ENCODE results near the gene FAM240A.
"Not testable (repeated sequence)": the region's sequence is repeated elsewhere in the genome, so short reads cannot be mapped to it uniquely, and the experiment has no call there.

Gene FAM240A

DNA sequence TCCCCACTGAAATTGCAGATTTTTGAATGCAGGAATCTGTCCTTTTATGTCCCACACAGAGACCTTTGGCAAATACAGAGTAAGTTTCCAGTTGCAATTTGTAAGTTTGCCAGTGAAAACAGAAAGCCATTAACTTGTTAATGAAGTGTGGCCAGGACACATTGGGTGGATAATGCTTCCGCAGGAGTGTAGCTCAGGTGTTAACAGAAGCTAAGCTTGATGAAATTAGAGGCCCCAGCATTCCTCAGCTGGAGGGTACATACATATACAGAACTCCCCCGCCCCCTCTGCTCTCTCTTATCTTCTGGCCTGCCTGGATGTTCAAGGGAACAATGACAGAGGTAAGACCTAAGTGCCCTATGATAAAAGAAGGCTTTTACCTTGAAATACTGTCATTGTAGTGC lies 38.1 kb upstream of the FAM240A start:
- TF ChIP-seq, protein P1, sequence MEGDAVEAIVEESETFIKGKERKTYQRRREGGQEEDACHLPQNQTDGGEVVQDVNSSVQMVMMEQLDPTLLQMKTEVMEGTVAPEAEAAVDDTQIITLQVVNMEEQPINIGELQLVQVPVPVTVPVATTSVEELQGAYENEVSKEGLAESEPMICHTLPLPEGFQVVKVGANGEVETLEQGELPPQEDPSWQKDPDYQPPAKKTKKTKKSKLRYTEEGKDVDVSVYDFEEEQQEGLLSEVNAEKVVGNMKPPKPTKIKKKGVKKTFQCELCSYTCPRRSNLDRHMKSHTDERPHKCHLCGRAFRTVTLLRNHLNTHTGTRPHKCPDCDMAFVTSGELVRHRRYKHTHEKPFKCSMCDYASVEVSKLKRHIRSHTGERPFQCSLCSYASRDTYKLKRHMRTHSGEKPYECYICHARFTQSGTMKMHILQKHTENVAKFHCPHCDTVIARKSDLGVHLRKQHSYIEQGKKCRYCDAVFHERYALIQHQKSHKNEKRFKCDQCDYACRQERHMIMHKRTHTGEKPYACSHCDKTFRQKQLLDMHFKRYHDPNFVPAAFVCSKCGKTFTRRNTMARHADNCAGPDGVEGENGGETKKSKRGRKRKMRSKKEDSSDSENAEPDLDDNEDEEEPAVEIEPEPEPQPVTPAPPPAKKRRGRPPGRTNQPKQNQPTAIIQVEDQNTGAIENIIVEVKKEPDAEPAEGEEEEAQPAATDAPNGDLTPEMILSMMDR (IDR thresholded peaks at IDR 0.05; ENCODE audit: insufficient read depth, missing control alignments) = no peak
- no peak for FAIRE-seq
- DNase-seq (ENCODE audit: insufficient read length, low spot score) = no peak

DNA sequence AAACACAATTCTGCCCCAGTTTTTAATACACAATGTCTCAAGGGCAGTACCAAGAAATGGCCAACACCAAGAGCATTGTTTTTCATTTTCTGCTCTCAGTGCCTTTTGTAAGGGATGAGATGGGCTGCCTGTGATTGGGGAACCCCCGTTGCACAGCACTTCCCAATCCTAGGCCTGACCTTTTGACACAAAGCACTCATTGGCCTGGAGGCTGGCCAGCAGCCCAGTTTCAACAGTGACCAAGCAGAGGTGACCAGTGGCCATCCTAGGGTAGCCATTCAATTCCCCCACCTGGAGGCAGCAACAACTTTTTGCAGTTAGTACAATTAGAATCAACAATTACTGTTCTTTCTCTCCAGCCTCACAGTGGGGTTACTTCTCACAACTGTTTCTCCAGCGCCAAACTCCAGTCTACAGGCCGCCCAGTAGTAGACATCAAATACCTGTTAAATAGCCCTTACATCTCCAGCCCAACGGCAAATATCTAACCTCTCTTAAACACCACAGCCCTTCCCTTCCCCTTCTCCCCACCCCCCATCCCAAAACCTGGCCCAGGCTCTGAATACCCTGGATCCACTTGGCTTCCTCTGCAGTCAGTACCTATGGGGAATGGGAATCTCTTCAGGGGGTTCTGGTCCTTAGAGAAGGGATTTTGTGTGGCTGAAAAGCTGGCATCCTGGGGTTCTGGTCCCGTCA lies 37.3 kb upstream of the FAM240A start:
- no peak for DNase-seq (ENCODE audit: insufficient read length, low spot score)

DNA sequence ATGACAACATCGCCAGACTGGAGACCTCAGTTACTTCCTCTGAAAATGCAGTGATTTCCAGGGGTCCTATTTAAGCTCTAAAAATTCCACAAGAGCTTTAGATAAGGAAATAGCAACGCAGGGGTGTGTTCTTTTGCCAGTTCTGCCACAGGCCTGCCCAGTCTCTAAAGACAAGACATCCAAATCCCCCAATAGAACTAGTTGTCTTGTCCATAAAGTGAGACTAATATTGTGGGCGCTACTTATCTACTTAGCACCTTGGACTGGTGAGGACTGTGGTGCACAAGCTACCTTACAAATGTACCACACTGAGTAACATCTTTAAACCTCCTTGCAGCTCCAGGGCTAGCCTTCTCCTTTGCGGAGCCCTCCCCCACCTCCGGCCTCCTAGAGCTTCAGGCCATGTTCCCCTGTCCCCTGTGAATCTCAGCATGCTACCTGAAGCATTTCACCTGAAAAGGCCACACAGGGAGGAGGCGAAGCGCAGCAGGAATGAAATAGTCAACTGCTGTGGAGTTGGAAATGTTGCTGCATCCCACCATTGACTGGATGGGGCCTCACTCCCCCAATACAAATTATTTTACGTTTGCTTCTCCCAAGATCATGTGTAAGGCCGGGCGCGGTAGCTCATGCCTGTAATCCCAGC lies 36.6 kb upstream of the FAM240A start:
- TF ChIP-seq, protein P1 (IDR thresholded peaks at IDR 0.05; ENCODE audit: insufficient read depth, missing control alignments) = no peak
- FAIRE-seq = no peak
- DNase-seq (ENCODE audit: insufficient read length, low spot score) = no peak

More for the DNA sequence above, 37.3 kb upstream of the FAM240A start:
- no peak for FAIRE-seq
- TF ChIP-seq, protein P1 (IDR thresholded peaks at IDR 0.05; ENCODE audit: insufficient read depth, missing control alignments) = no peak

DNA sequence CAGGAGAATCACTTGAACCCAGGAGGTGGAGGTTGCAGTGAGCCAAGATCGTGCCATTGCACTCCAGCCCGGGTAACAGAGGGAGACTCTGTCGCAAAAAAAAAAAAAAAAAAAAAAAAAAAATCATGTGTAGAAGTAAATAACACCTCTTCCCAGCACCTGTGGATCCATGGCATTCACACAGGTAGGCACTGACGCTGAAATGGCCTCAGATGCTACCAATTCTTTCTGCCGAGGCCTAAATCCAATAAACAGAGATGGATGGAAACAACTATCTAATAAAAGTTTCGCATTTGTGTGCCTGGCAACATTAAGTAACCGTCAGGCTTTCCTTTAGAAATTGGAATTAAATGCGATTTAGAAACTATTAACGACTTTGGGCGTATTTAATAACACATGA lies 35.9 kb upstream of the FAM240A start:
- TF ChIP-seq, protein P1 (IDR thresholded peaks at IDR 0.05; ENCODE audit: insufficient read depth, missing control alignments) = no peak
- no peak for DNase-seq (ENCODE audit: insufficient read length, low spot score)
- no peak for FAIRE-seq

DNA sequence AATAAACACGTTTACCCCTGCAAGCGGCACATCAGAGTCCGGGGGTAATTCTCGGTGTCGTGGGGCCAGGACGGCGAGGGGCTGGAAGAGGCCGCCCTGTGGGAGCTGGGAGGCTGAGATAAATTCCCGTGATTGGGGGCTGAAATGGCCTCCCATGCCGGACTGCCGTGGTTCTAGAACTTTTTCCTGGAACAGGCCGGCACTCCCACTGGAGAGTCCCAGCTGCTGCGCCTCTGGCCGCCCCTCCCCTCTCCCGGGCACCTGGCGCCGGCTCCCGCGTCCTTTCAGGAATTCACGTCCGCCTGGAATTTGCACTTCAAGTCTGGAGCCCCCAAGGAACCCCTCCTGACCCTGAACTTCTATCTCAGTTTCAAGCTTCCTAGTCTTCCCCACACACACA lies 35.4 kb upstream of the FAM240A start:
- TF ChIP-seq, protein P1 (IDR thresholded peaks at IDR 0.05; ENCODE audit: insufficient read depth, missing control alignments) = no peak
- no peak for DNase-seq (ENCODE audit: insufficient read length, low spot score)
- no peak for FAIRE-seq

DNA sequence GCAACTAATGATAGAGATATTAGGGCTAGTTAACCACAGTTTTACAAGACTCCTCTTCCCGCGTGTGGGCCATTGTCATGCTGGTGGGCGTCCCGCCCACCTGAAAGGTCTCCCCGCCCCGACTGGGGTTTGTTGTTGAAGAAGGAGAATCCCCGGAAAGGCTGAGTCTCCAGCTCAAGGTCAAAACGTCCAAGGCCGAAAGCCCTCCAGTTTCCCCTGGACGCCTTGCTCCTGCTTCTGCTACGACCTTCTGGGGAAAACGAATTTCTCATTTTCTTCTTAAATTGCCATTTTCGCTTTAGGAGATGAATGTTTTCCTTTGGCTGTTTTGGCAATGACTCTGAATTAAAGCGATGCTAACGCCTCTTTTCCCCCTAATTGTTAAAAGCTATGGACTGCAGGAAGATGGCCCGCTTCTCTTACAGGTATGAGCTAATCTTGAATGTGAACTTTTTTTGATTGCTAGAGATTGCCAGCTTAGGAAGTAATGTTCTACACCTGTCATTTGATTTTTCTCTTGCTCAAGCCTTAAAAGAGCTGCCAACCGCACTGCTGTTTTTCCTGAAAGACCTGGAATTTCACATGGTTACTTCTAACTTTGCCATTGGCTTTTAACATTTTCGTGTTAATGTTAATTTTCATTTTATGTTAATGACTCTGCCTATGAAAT lies 34.6 kb upstream of the FAM240A start:
- not testable (repeated sequence) for FAIRE-seq

DNA sequence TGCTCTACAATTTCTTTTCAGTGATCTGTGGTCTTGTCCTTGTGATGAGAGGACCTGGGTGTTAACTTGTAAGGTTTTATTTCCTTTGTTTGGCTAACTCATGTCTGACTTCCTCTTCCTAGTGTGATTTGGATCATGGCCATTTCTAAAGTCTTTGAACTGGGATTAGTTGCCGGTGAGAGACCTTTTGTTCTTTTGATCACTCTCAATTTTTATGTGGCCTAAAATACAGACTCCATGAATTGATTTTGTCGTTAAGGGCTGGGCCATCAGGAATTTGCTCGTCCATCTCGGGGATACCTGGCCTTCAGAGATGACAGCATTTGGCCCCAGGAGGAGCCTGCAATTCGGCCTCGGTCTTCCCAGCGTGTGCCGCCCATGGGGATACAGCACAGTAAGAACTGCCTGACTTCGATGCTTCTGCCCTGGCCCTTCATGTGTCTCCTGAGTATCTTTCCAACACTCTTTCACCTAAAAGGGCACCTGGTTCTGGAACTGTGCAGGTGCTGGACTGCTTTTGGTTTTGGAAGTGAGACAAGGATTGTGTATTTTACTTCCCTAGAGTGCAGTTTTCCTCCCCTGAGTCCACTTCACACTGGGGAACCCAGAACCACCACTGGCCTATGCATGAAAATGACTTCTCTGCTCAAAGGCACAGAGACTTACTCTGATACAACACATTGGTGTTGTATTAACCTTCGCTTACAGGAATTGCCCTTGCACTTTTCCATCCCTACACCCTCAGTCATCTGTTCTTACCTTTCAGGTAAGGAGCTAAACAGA lies 33.2 kb upstream of the FAM240A start:
- FAIRE-seq = no peak
- TF ChIP-seq, protein P1 (IDR thresholded peaks at IDR 0.05; ENCODE audit: insufficient read depth, missing control alignments) = no peak

More for the DNA sequence above, 34.6 kb upstream of the FAM240A start:
- not testable (repeated sequence) for DNase-seq (ENCODE audit: insufficient read length, low spot score)

More for the DNA sequence above, 33.2 kb upstream of the FAM240A start:
- no peak for DNase-seq (ENCODE audit: insufficient read length, low spot score)

All from D721Med (cell line).